ENCODE data around the gene FCRL1. TPM values are rescaled to one million over a fixed set of nuclear protein-coding genes. Genes with fewer than 3 reads are reported as not detected.

FCRL1 gene
- total and polyA plus RNA-seq, 10 of the 15 experiments (the other 5 are each of a cell fraction or from before 2014, with no cell fraction given), result 0.23 to 2.4 (median 0.87) TPM; not detected in 2

DNA sequence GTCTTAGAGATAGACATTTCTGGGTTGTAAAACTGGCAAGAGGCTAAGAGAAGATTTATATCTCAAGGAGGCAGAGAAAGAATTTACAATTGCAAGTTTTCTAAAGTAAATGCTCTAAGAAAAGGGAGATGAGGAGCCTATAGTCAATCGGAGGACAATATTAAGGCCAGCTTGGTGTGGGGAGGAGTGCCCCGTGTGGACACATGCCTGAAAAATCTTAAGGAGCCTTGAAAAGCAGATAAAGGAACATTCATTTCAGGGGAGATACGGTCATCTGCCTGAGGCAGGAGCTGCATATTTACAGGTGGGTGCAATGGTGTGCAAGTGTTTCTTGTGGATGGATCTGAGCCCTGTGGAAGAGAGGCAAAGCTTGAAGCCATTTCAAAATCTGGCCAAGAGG, 68.6 kb downstream of the FCRL1 start:
- H3K36me3 ChIP-seq (ENCODE audit: control insufficient read depth in 2 of 2, insufficient read depth in 2 of 2, low read length in 1 of 2), result no peaks in the 10 kb centered on the region
- H3K27ac ChIP-seq (ENCODE audit: control insufficient read depth, insufficient read depth), result no peak overlapping the region
- H3K4me1 ChIP-seq (ENCODE audit: control insufficient read depth, insufficient read depth, low read length), result no peaks in the 10 kb centered on the region
- H4K20me1 ChIP-seq (ENCODE audit: control insufficient read depth, insufficient read depth), result no peaks in the 10 kb centered on the region
- TF ChIP-seq JUND (IDR thresholded peaks at IDR 0.05; ENCODE audit: low read depth, low read length), result no peak
- no peak for TF ChIP-seq NRF1 (conservative IDR thresholded peaks at IDR 0.05; ENCODE audit: low read depth, low read length)
- TF ChIP-seq CTCF (IDR thresholded peaks at IDR 0.05 in 2 of 3, conservative IDR thresholded peaks at IDR 0.05 in 1 of 3; ENCODE audit: control insufficient read depth in 2 of 3, extremely low read depth in 1 of 3, insufficient read depth in 1 of 3, low read depth in 3 of 3, low read length in 3 of 3), result 0 out of 6 replicates have a peak, but pooled peaks of 1 of the 3 experiments have one; percentile 9
- no peaks in the 10 kb centered on the region for H3K9me3 ChIP-seq (replicated peaks; ENCODE audit: control insufficient read depth, insufficient read depth, low read length)
- H2AFZ ChIP-seq (ENCODE audit: control insufficient read depth, low read depth, low read length), result no peak overlapping the region
- DNase-seq (ENCODE audit: low read depth, low spot score) (no peak), ATAC-seq (no peak), FAIRE-seq (no peak)
- ChIA-PET CTCF (interaction anchor here (0.6 to 1.3 kb wide), 2 partner anchors 11 to 248 kb away, joined by 3 to 6 read pairs; no protein-coding TSS in a partner anchor), SMC1A (ENCODE audit: uncharacterized antibody, unreplicated experiment) (interaction anchor here (1.5 kb wide), 1 partner anchor 60 kb away, joined by 4 read pairs; no protein-coding TSS in a partner anchor), RAD21 (ENCODE audit: unreplicated experiment) (no interaction called here), POLR2A (no interaction called here)
- in situ Hi-C loops (cut with MboI) (no loop called here), intact Hi-C loops (cut with micrococcal nuclease; ENCODE audit: unreplicated experiment) (no loop called here)
- BruUV-seq (replicated peaks), result no TSS peak
- H3K27me3 ChIP-seq (replicated peaks in 1 of 2; ENCODE audit: control insufficient read depth in 2 of 2, insufficient read depth in 2 of 2, low read length in 1 of 2), result peaks cover 0 to 5% of the 10 kb centered on the region in 2 experiments; a peak in 2 of 4 replicates
- no peaks in the 10 kb centered on the region for H3K79me2 ChIP-seq (ENCODE audit: control insufficient read depth, insufficient read depth, low read length)
- H3K4me3 ChIP-seq, result no peak overlapping the region
- WGBS (ENCODE audit: insufficient coverage, insufficient replicate concordance, low lambda C conversion rate, missing lambda C conversion rate), result 78% methylated on average over 3 of the region's 3 CpGs
- H3K9ac ChIP-seq (ENCODE audit: control insufficient read depth, insufficient read depth, low read length), result no peak overlapping the region
- no peak overlapping the region for H3K4me2 ChIP-seq (ENCODE audit: control insufficient read depth, insufficient read depth)

DNA sequence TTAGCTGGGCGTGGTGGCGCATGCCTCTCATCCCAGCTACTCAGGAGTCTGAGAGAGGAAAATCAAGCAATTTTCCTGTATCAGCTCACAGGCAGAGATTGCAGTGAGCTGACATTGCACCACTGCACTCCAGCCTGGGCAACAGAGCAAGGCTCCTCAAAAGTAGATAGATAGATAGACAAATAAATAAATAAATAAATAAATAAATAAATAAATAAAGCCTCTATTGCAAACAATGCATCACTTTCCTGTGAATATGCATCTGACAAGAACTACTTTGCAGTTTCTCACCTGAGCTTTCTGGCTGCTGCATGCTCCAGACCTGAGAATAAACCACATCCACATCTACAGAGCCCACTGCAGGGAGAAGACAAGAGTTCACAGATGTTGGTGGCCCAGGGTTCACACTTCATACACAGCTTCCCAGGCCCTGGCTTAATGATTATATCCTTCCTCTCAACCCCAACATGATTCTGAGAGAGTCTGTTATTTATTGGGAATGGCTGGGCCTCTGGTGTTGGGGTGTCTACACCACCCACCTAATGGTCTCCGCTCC, 71.6 kb downstream of the FCRL1 start:
- peaks cover 0 to 5% of the 10 kb centered on the region in 2 experiments; a peak in 2 of 4 replicates for H3K27me3 ChIP-seq (replicated peaks in 1 of 2; ENCODE audit: control insufficient read depth in 2 of 2, insufficient read depth in 2 of 2, low read length in 1 of 2)
- TF ChIP-seq CREM (IDR thresholded peaks at IDR 0.05; ENCODE audit: low read depth) (no peak), BHLHE40 (IDR thresholded peaks at IDR 0.05; ENCODE audit: borderline replicate concordance in 1 of 2, low read depth in 2 of 2, low read length in 1 of 2) (no peak), ZZZ3 (IDR thresholded peaks at IDR 0.05; ENCODE audit: control insufficient read depth, insufficient read length, low read depth) (no peak), SREBF2 (IDR thresholded peaks at IDR 0.05; ENCODE audit: low read length) (no peak), CHD1 (IDR thresholded peaks at IDR 0.05; ENCODE audit: low read depth, low read length) (no peak), PRDM15 (CRISPR knock-in tag; IDR thresholded peaks at IDR 0.05) (no peak), NFIC (IDR thresholded peaks at IDR 0.05; ENCODE audit: low read depth, low read length) (no peak)
- H3K4me2 ChIP-seq (ENCODE audit: control insufficient read depth, insufficient read depth), result no peak overlapping the region
- H3K4me1 ChIP-seq (ENCODE audit: control insufficient read depth, insufficient read depth, low read length), result no peaks in the 10 kb centered on the region
- H3K36me3 ChIP-seq (ENCODE audit: control insufficient read depth in 2 of 2, insufficient read depth in 2 of 2, low read length in 1 of 2), result no peaks in the 10 kb centered on the region
- intact Hi-C loops (cut with micrococcal nuclease; ENCODE audit: unreplicated experiment) (no loop called here), in situ Hi-C loops (cut with MboI) (no loop called here)
- ATAC-seq (no peak), DNase-seq (ENCODE audit: low read depth, low spot score) (no peak), FAIRE-seq (no peak)
- H3K79me2 ChIP-seq (ENCODE audit: control insufficient read depth, insufficient read depth, low read length), result no peaks in the 10 kb centered on the region
- ChIA-PET POLR2A (no interaction called here), CTCF (no interaction called here), RAD21 (ENCODE audit: unreplicated experiment) (no interaction called here), SMC1A (ENCODE audit: uncharacterized antibody, unreplicated experiment) (no interaction called here)
- no peaks in the 10 kb centered on the region for H4K20me1 ChIP-seq (ENCODE audit: control insufficient read depth, insufficient read depth)
- H3K9me3 ChIP-seq (replicated peaks; ENCODE audit: control insufficient read depth, insufficient read depth, low read length), result no peaks in the 10 kb centered on the region
- 77% methylated on average over 3 of the region's 3 CpGs for WGBS (ENCODE audit: insufficient coverage, insufficient replicate concordance, low lambda C conversion rate, missing lambda C conversion rate)
- no peak overlapping the region for H3K27ac ChIP-seq (ENCODE audit: control insufficient read depth, insufficient read depth)
- H3K9ac ChIP-seq (ENCODE audit: control insufficient read depth, insufficient read depth, low read length), result no peak overlapping the region
- no peak overlapping the region for H2AFZ ChIP-seq (ENCODE audit: control insufficient read depth, low read depth, low read length)
- H3K4me3 ChIP-seq, result no peak overlapping the region
- no TSS peak for BruUV-seq (replicated peaks)
